ENCODE results near the gene PPP2R2C.

Gene PPP2R2C

GRCh38 chr4:6275898-6276806, 196.3 kb downstream of the PPP2R2C start:
- H3K27ac ChIP-seq, result no peak overlapping the region
- no peak for TF ChIP-seq CTCF (IDR thresholded peaks at IDR 0.05)

GRCh38 chr4:6275351-6275750, 197.1 kb downstream of the PPP2R2C start:
- H3K27ac ChIP-seq, result no peak overlapping the region
- TF ChIP-seq ZFX (IDR thresholded peaks at IDR 0.05; ENCODE audit: borderline replicate concordance), result no peak

GRCh38 chr4:6273661-6273990, 198.8 kb downstream of the PPP2R2C start:
- TF ChIP-seq ZFX (IDR thresholded peaks at IDR 0.05; ENCODE audit: borderline replicate concordance) (no peak), CTCF (IDR thresholded peaks at IDR 0.05) (no peak)

GRCh38 chr4:6272863-6273660, 199.4 kb downstream of the PPP2R2C start:
- H3K27ac ChIP-seq, result no peak overlapping the region
- no peak for TF ChIP-seq CTCF (IDR thresholded peaks at IDR 0.05)
- no peak for TF ChIP-seq ZFX (IDR thresholded peaks at IDR 0.05; ENCODE audit: borderline replicate concordance)

More at GRCh38 chr4:6273661-6273990, 198.8 kb downstream of the PPP2R2C start:
- H3K27ac ChIP-seq, result no peak overlapping the region

- H3K27ac ChIP-seq, result no peak overlapping the region
- TF ChIP-seq CTCF (IDR thresholded peaks at IDR 0.05), result no peak
- no peak for TF ChIP-seq ZFX (IDR thresholded peaks at IDR 0.05; ENCODE audit: borderline replicate concordance)
Measured at GRCh38 chr4:6271701-6272465, 200.5 kb downstream of the PPP2R2C start.

- no peak for TF ChIP-seq CTCF (IDR thresholded peaks at IDR 0.05)
- no peak for TF ChIP-seq ZFX (IDR thresholded peaks at IDR 0.05; ENCODE audit: borderline replicate concordance)
- H3K27ac ChIP-seq, result no peak overlapping the region
Measured at GRCh38 chr4:6271206-6271605, 201.2 kb downstream of the PPP2R2C start.

GRCh38 chr4:6270636-6271121, 201.7 kb downstream of the PPP2R2C start:
- no peak for TF ChIP-seq CTCF (IDR thresholded peaks at IDR 0.05)
- no peak for TF ChIP-seq ZFX (IDR thresholded peaks at IDR 0.05; ENCODE audit: borderline replicate concordance)
- H3K27ac ChIP-seq, result no peak overlapping the region
